Upper lobe of right lung (tissue), 1 donor: ENCODE data around the gene ABCB11. TPM values are rescaled to one million over a fixed set of nuclear protein-coding genes. Genes with fewer than 3 reads are reported as not detected.
"Not testable (repeated sequence)": the region's sequence is repeated elsewhere in the genome, so short reads cannot be mapped to it uniquely, and the experiment has no call there.

ENCODE experiments used
- ATAC-seq: fragments of 200-7000 bp; cut with Tn5 transposase; one replicate; pipeline ENCODE4 v1.9.1; 2020; ENCODE audit warnings: mild to moderate bottlenecking, moderate library complexity
- DNase-seq: peaks from one replicate; pipeline ENCODE4 v3.0.0-alpha.2; 2020
- H3K27ac ChIP-seq: fragments of 200-600 bp; one replicate; pipeline ENCODE4 v1.8.0; 2022
- H3K27me3 ChIP-seq: fragments of 200-600 bp; one replicate; pipeline ENCODE4 v1.8.0; 2022; ENCODE audit warnings: mild to moderate bottlenecking
- H3K36me3 ChIP-seq: fragments of 200-600 bp; one replicate; pipeline ENCODE4 v1.8.0; 2022
- H3K4me1 ChIP-seq: fragments of 200-600 bp; one replicate; pipeline ENCODE4 v1.8.0; 2022
- H3K4me3 ChIP-seq: fragments of 200-600 bp; one replicate; pipeline ENCODE4 v1.8.0; 2022; ENCODE audit warnings: mild to moderate bottlenecking
- H3K9me3 ChIP-seq: fragments of 200-600 bp; one replicate; pipeline ENCODE4 v1.8.0; 2022
- intact Hi-C: fragments of 100-400 bp; cut with DNase I; formaldehyde crosslinking; loops from one replicate; pipeline ENCODE4 v1.11.0; 2022
- total RNA-seq: library from RNA; stranded (reverse); fragmentation: NEBNext Ultra II Directional; extraction: Animal tissue kit (Norgen Biotek cat#: 25700); gene quantifications from one replicate; pipeline ENCODE4 v1.2.1, GENCODE V29; 2021
- TF ChIP-seq, protein P1 (sequence below): fragments of 200-600 bp; IDR thresholded peaks from one replicate; pipeline ENCODE4 v1.8.0; 2022; ENCODE audit warnings: antibody characterized with exemption
- donor health status: DM: no; HTN: yes; CAD: no; lungs with severe emphysema.

Gene ABCB11
- total RNA-seq, 1 donor from 2014 or later: 0.06 TPM

DNA sequence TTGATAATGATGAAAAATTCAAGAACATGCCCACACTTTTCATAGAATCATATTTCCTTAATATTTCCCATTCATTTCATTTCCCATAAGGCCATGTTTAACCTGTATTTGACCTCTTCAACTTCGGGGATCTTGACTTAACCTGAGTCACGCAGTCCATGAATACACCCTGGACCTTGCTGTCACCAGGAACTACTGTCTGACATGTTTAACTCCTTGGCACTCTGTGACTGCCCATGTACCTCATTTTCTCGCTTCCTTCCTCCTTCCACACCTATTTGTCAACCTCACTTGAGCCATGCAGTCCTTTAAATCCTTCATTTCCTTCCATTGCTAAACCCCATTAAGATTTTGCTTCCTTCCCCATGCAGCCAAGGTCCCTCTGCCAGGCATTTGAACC, 16.3 kb downstream of the ABCB11 start:
- Histone ChIP-seq H3K27ac (no peak overlapping the region), H3K36me3 (no peaks in the 10 kb centered on the region), H3K4me1 (no peaks in the 10 kb centered on the region), H3K4me3 (no peak overlapping the region), H3K9me3 (no peaks in the 10 kb centered on the region), H3K27me3 (no peaks in the 10 kb centered on the region)
- DNase-seq: no peak
- peak; percentile 51 for ATAC-seq
- TF ChIP-seq, protein P1, sequence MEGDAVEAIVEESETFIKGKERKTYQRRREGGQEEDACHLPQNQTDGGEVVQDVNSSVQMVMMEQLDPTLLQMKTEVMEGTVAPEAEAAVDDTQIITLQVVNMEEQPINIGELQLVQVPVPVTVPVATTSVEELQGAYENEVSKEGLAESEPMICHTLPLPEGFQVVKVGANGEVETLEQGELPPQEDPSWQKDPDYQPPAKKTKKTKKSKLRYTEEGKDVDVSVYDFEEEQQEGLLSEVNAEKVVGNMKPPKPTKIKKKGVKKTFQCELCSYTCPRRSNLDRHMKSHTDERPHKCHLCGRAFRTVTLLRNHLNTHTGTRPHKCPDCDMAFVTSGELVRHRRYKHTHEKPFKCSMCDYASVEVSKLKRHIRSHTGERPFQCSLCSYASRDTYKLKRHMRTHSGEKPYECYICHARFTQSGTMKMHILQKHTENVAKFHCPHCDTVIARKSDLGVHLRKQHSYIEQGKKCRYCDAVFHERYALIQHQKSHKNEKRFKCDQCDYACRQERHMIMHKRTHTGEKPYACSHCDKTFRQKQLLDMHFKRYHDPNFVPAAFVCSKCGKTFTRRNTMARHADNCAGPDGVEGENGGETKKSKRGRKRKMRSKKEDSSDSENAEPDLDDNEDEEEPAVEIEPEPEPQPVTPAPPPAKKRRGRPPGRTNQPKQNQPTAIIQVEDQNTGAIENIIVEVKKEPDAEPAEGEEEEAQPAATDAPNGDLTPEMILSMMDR: no peak
- intact Hi-C loops: no loop called here

DNA sequence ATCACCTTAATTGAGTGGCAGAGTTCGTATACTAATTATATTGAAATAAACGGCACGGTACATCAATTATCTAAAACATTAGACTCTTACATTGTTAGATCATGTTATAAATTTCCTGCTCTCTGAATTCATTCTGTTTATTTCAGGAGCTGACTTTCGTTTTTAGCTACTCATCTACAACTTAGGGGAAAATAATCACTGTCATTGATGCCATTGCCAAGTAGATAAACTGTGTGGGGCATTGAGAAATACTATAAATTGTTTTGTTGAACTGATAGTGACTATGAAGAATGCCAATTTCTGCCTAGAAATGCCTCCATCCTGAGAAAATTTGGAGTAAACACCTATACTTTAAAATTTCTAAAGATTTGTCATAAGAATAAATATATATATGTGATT, 17.5 kb downstream of the ABCB11 start:
- H3K4me1 ChIP-seq: no peaks in the 10 kb centered on the region
- H3K27me3 ChIP-seq: no peaks in the 10 kb centered on the region
- intact Hi-C loops: no loop called here
- no peaks in the 10 kb centered on the region for H3K9me3 ChIP-seq
- DNase-seq (no peak), ATAC-seq (no peak)
- TF ChIP-seq, protein P1: no peak
- no peaks in the 10 kb centered on the region for H3K36me3 ChIP-seq
- H3K4me3 ChIP-seq: no peak overlapping the region
- no peak overlapping the region for H3K27ac ChIP-seq

DNA sequence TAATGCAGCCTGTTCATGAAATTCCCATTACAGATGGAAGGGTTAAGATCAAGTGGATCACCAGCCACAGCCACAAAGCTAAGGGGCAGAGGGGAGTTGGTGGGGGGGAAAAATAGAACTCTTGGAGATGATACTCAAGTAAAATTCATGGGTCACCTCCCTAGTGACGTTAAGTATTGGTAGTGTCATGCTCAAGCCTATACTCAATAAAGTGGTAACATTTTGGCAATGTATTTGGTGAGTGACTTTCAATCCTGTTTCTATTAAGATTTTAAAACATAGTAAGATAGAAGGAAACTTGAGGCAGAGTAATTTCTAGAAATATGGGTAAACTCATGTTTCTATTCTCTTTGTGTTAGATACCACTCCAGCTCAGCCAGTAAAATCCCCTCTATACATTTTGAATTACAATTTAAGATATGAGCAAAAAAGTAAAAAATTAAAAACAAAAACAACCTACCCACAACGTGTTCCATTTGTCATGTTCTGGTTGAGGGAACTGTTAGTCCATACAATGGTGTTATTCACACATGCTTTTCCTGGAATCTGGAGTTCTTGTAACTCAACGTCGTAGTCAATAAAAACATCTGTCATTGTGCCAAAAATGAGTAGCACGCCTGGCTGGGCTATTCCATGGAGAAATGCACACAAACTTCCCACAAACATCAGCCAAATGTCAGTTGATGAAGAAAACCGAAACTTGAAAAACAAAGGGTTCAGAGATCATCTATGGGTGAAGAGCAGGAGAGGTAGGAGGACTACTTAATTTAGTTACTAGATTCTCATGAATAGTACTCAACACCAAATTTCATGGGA, 18.1 kb downstream of the ABCB11 start:
- intact Hi-C loops: no loop called here
- TF ChIP-seq, protein P1: no peak
- H3K36me3 ChIP-seq: no peaks in the 10 kb centered on the region
- H3K4me1 ChIP-seq: no peaks in the 10 kb centered on the region
- no peaks in the 10 kb centered on the region for H3K27me3 ChIP-seq
- no peak for DNase-seq
- H3K27ac ChIP-seq: no peak overlapping the region
- H3K4me3 ChIP-seq: no peak overlapping the region
- no peaks in the 10 kb centered on the region for H3K9me3 ChIP-seq
- no peak for ATAC-seq

GRCh38 chr2:169012191-169012792, 18.8 kb downstream of the ABCB11 start:
- H3K27ac ChIP-seq, H3K36me3 ChIP-seq, H3K4me1 ChIP-seq, H3K9me3 ChIP-seq, H3K4me3 ChIP-seq, H3K27me3 ChIP-seq, intact Hi-C loops, DNase-seq: not testable (repeated sequence)
- ATAC-seq: peak; percentile 57

- DNase-seq (no peak), ATAC-seq (no peak)
- Histone ChIP-seq H3K9me3 (no peaks in the 10 kb centered on the region), H3K4me3 (no peak overlapping the region), H3K4me1 (no peaks in the 10 kb centered on the region), H3K27me3 (no peaks in the 10 kb centered on the region), H3K36me3 (no peaks in the 10 kb centered on the region), H3K27ac (no peak overlapping the region)
- intact Hi-C loops: no loop called here
- TF ChIP-seq, protein P1: no peak
Measured at GRCh38 chr2:169011698-169012097, 19.4 kb downstream of the ABCB11 start.

- intact Hi-C loops: no loop called here
- TF ChIP-seq, protein P1: no peak
- no peaks in the 10 kb centered on the region for H3K4me1 ChIP-seq
- DNase-seq (no peak), ATAC-seq (no peak)
- H3K27ac ChIP-seq: no peak overlapping the region
- H3K36me3 ChIP-seq: no peaks in the 10 kb centered on the region
- no peaks in the 10 kb centered on the region for H3K9me3 ChIP-seq
- no peak overlapping the region for H3K4me3 ChIP-seq
- H3K27me3 ChIP-seq: no peaks in the 10 kb centered on the region
Measured at GRCh38 chr2:169010633-169011460, 20.3 kb downstream of the ABCB11 start.
